Measurements from ENCODE around the gene MACROD2. TPM values are rescaled to one million over a fixed set of nuclear protein-coding genes. Genes with fewer than 3 reads are reported as not detected.

MACROD2 gene
- total RNA-seq, 5 donors from 2014 or later (not counting 1 experiment from before 2014, with no cell fraction given), result 0.23 to 1.3 (median 0.51) TPM; not detected in 2

- H3K36me3 Mint-ChIP-seq, result no peaks in the 10 kb centered on the region
- Histone ChIP-seq H3K9me3 (no peaks in the 10 kb centered on the region), H3K36me3 (ENCODE audit: control insufficient read depth in 2 of 2, extremely low read depth in 1 of 2, insufficient read depth in 1 of 2, low read length in 1 of 2) (no peaks in the 10 kb centered on the region), H3K4me3 (ENCODE audit: control insufficient read depth in 1 of 2, extremely low read depth in 1 of 2, low read length in 1 of 2) (no peak overlapping the region), H3K27me3 (replicated peaks in 1 of 2; ENCODE audit: control insufficient read depth in 2 of 2, extremely low read depth in 1 of 2, insufficient read depth in 2 of 2, low read length in 1 of 2) (no peaks in the 10 kb centered on the region), H3K27ac (ENCODE audit: low read length) (no peak overlapping the region), H3K4me1 (ENCODE audit: control insufficient read depth in 1 of 2, extremely low read depth in 1 of 2, insufficient read depth in 2 of 2, low read length in 2 of 2) (no peaks in the 10 kb centered on the region)
- peaks cover 2 to 6% (median 5%) of the 10 kb centered on the region in 3 donors for H3K9me3 Mint-ChIP-seq
- no CpG with 5 or more reads among the region's 3 CpGs for WGBS (ENCODE audit: insufficient coverage)
- H3K4me3 Mint-ChIP-seq, result no peak overlapping the region
- no peaks in the 10 kb centered on the region for H3K27me3 Mint-ChIP-seq
- ChIA-PET POLR2A (interaction anchor here in 1 of 2 donors (0.6 kb wide), 1 partner anchor 1123 kb away, joined by 3 read pairs; no protein-coding TSS in a partner anchor), CTCF (no interaction called here)
- ATAC-seq (replicated peaks in 1 of 4) (no peak), DNase-seq (no peak)
- no peaks in the 10 kb centered on the region for H3K4me1 Mint-ChIP-seq
- no peak overlapping the region for H3K27ac Mint-ChIP-seq
These were observed 2062.3 kb downstream of the MACROD2 start for GRCh38 chr20:16057651-16058050.

GRCh38 chr20:16058268-16058667, 2063.0 kb downstream of the MACROD2 start:
- Histone ChIP-seq H3K36me3 (ENCODE audit: control insufficient read depth in 2 of 2, extremely low read depth in 1 of 2, insufficient read depth in 1 of 2, low read length in 1 of 2) (no peaks in the 10 kb centered on the region), H3K9me3 (no peaks in the 10 kb centered on the region), H3K27me3 (replicated peaks in 1 of 2; ENCODE audit: control insufficient read depth in 2 of 2, extremely low read depth in 1 of 2, insufficient read depth in 2 of 2, low read length in 1 of 2) (no peaks in the 10 kb centered on the region), H3K4me1 (ENCODE audit: control insufficient read depth in 1 of 2, extremely low read depth in 1 of 2, insufficient read depth in 2 of 2, low read length in 2 of 2) (no peaks in the 10 kb centered on the region), H3K4me3 (ENCODE audit: control insufficient read depth in 1 of 2, extremely low read depth in 1 of 2, low read length in 1 of 2) (no peak overlapping the region), H3K27ac (ENCODE audit: low read length) (no peak overlapping the region)
- Mint-ChIP-seq H3K36me3 (no peaks in the 10 kb centered on the region), H3K27me3 (no peaks in the 10 kb centered on the region), H3K9me3 (peaks cover 2 to 10% (median 7%) of the 10 kb centered on the region in 3 donors), H3K4me3 (no peak overlapping the region), H3K27ac (no peak overlapping the region), H3K4me1 (no peaks in the 10 kb centered on the region)
- ChIA-PET CTCF (no interaction called here), POLR2A (no interaction called here)
- no peak for ATAC-seq (replicated peaks in 1 of 4)
- no peak for DNase-seq
- 100% methylated on average over 3 of the region's 3 CpGs for WGBS (ENCODE audit: insufficient coverage)

GRCh38 chr20:16059841-16060240, 2064.5 kb downstream of the MACROD2 start:
- POLR2A ChIA-PET, result no interaction called here
- 80% methylated on average over 1 of the region's 2 CpGs for WGBS (ENCODE audit: insufficient coverage)
- Mint-ChIP-seq H3K36me3 (no peaks in the 10 kb centered on the region), H3K4me1 (no peaks in the 10 kb centered on the region), H3K27me3 (no peaks in the 10 kb centered on the region), H3K4me3 (no peak overlapping the region), H3K27ac (no peak overlapping the region), H3K9me3 (peaks cover 2 to 11% (median 10%) of the 10 kb centered on the region in 3 donors)
- H3K27me3 ChIP-seq (replicated peaks in 1 of 2; ENCODE audit: control insufficient read depth in 2 of 2, extremely low read depth in 1 of 2, insufficient read depth in 2 of 2, low read length in 1 of 2), result no peaks in the 10 kb centered on the region
- CTCF ChIA-PET, result no interaction called here
- ATAC-seq (replicated peaks in 1 of 4) (no peak), DNase-seq (no peak)
- H3K36me3 ChIP-seq (ENCODE audit: control insufficient read depth in 2 of 2, extremely low read depth in 1 of 2, insufficient read depth in 1 of 2, low read length in 1 of 2), result no peaks in the 10 kb centered on the region
- H3K4me3 ChIP-seq (ENCODE audit: control insufficient read depth in 1 of 2, extremely low read depth in 1 of 2, low read length in 1 of 2), result no peak overlapping the region
- H3K4me1 ChIP-seq (ENCODE audit: control insufficient read depth in 1 of 2, extremely low read depth in 1 of 2, insufficient read depth in 2 of 2, low read length in 2 of 2), result no peaks in the 10 kb centered on the region
- no peaks in the 10 kb centered on the region for H3K9me3 ChIP-seq
- no peak overlapping the region for H3K27ac ChIP-seq (ENCODE audit: low read length)

- ChIA-PET POLR2A (interaction anchor here in 1 of 2 donors (0.7 kb wide), 1 partner anchor 320 kb away, joined by 6 read pairs; no protein-coding TSS in a partner anchor), CTCF (no interaction called here)
- no peaks in the 10 kb centered on the region for H3K4me1 Mint-ChIP-seq
- H3K27me3 Mint-ChIP-seq, result no peaks in the 10 kb centered on the region
- no peak overlapping the region for H3K27ac Mint-ChIP-seq
- H3K27me3 ChIP-seq (replicated peaks in 1 of 2; ENCODE audit: control insufficient read depth in 2 of 2, extremely low read depth in 1 of 2, insufficient read depth in 2 of 2, low read length in 1 of 2), result no peaks in the 10 kb centered on the region
- H3K4me3 ChIP-seq (ENCODE audit: control insufficient read depth in 1 of 2, extremely low read depth in 1 of 2, low read length in 1 of 2), result no peak overlapping the region
- 81% methylated on average over 6 of the region's 7 CpGs for WGBS (ENCODE audit: insufficient coverage)
- no peaks in the 10 kb centered on the region for H3K9me3 ChIP-seq
- H3K4me1 ChIP-seq (ENCODE audit: control insufficient read depth in 1 of 2, extremely low read depth in 1 of 2, insufficient read depth in 2 of 2, low read length in 2 of 2), result no peaks in the 10 kb centered on the region
- no peaks in the 10 kb centered on the region for H3K36me3 Mint-ChIP-seq
- H3K36me3 ChIP-seq (ENCODE audit: control insufficient read depth in 2 of 2, extremely low read depth in 1 of 2, insufficient read depth in 1 of 2, low read length in 1 of 2), result no peaks in the 10 kb centered on the region
- ATAC-seq (replicated peaks in 1 of 4) (no peak), DNase-seq (no peak)
- H3K4me3 Mint-ChIP-seq, result no peak overlapping the region
- no peak overlapping the region for H3K27ac ChIP-seq (ENCODE audit: low read length)
- peaks cover 2 to 11% (median 10%) of the 10 kb centered on the region in 3 donors for H3K9me3 Mint-ChIP-seq
These were observed 2066.0 kb downstream of the MACROD2 start for GRCh38 chr20:16061351-16061750.

- ChIA-PET POLR2A (no interaction called here), CTCF (no interaction called here)
- no peaks in the 10 kb centered on the region for H3K36me3 Mint-ChIP-seq
- ATAC-seq (replicated peaks in 1 of 4) (no peak), DNase-seq (no peak)
- H3K9me3 Mint-ChIP-seq, result peaks cover 2 to 18% (median 16%) of the 10 kb centered on the region in 3 donors
- WGBS (ENCODE audit: insufficient coverage), result 44% methylated on average over 2 of the region's 10 CpGs
- no peak overlapping the region for H3K27ac Mint-ChIP-seq
- no peaks in the 10 kb centered on the region for H3K4me1 Mint-ChIP-seq
- Histone ChIP-seq H3K4me3 (ENCODE audit: control insufficient read depth in 1 of 2, extremely low read depth in 1 of 2, low read length in 1 of 2) (no peak overlapping the region), H3K27ac (ENCODE audit: low read length) (no peak overlapping the region), H3K27me3 (replicated peaks in 1 of 2; ENCODE audit: control insufficient read depth in 2 of 2, extremely low read depth in 1 of 2, insufficient read depth in 2 of 2, low read length in 1 of 2) (no peaks in the 10 kb centered on the region), H3K4me1 (ENCODE audit: control insufficient read depth in 1 of 2, extremely low read depth in 1 of 2, insufficient read depth in 2 of 2, low read length in 2 of 2) (no peaks in the 10 kb centered on the region), H3K9me3 (no peaks in the 10 kb centered on the region), H3K36me3 (ENCODE audit: control insufficient read depth in 2 of 2, extremely low read depth in 1 of 2, insufficient read depth in 1 of 2, low read length in 1 of 2) (no peaks in the 10 kb centered on the region)
- no peaks in the 10 kb centered on the region for H3K27me3 Mint-ChIP-seq
- no peak overlapping the region for H3K4me3 Mint-ChIP-seq
These were observed 2067.6 kb downstream of the MACROD2 start for GRCh38 chr20:16062661-16063581.

GRCh38 chr20:16063881-16064280, 2068.6 kb downstream of the MACROD2 start:
- peaks cover 0 to 24% (median 15%) of the 10 kb centered on the region in 3 donors for H3K9me3 Mint-ChIP-seq
- H3K4me1 Mint-ChIP-seq, result no peaks in the 10 kb centered on the region
- Histone ChIP-seq H3K27ac (ENCODE audit: low read length) (no peak overlapping the region), H3K27me3 (replicated peaks in 1 of 2; ENCODE audit: control insufficient read depth in 2 of 2, extremely low read depth in 1 of 2, insufficient read depth in 2 of 2, low read length in 1 of 2) (no peaks in the 10 kb centered on the region), H3K9me3 (no peaks in the 10 kb centered on the region), H3K4me1 (ENCODE audit: control insufficient read depth in 1 of 2, extremely low read depth in 1 of 2, insufficient read depth in 2 of 2, low read length in 2 of 2) (no peaks in the 10 kb centered on the region), H3K36me3 (ENCODE audit: control insufficient read depth in 2 of 2, extremely low read depth in 1 of 2, insufficient read depth in 1 of 2, low read length in 1 of 2) (no peaks in the 10 kb centered on the region), H3K4me3 (ENCODE audit: control insufficient read depth in 1 of 2, extremely low read depth in 1 of 2, low read length in 1 of 2) (no peak overlapping the region)
- H3K27ac Mint-ChIP-seq, result no peak overlapping the region
- WGBS (ENCODE audit: insufficient coverage), result 100% methylated on average over 1 of the region's 2 CpGs
- DNase-seq (no peak), ATAC-seq (replicated peaks in 1 of 4) (no peak)
- H3K4me3 Mint-ChIP-seq, result no peak overlapping the region
- no peaks in the 10 kb centered on the region for H3K36me3 Mint-ChIP-seq
- CTCF ChIA-PET, result no interaction called here
- POLR2A ChIA-PET, result no interaction called here
- no peaks in the 10 kb centered on the region for H3K27me3 Mint-ChIP-seq

Data from T-cell (primary cell).